Naive B cell (primary cell): ENCODE results near the gene CAMTA2. TPM values are rescaled to one million over a fixed set of nuclear protein-coding genes. Genes with fewer than 3 reads are reported as not detected.

Experiments
- polyA plus RNA-seq, 6 donors: library from polyadenylated mRNA; unstranded; fragments of 300-500 nt; fragmentation: Illumina TruSeq; gene quantifications; one replicate each; pipeline ENCODE4 v1.2.3, GENCODE V29; 2021; ENCODE audit warnings: low read depth in 6 of 6

The CAMTA2 gene
- polyA plus RNA-seq, 6 donors from 2014 or later, result 3.3 to 16.7 (median 5.2) TPM

Other genes starting within 250 kb of the CAMTA2 start
- gene ZMYND15, start 247.8 kb downstream of the CAMTA2 start, polyA plus RNA-seq, result under 1 TPM in 1 of 6 donors, not detected in 5; 0.40 TPM
- gene CXCL16, start 247.7 kb downstream of the CAMTA2 start, polyA plus RNA-seq, result 10 to 100 TPM; 12.2 to 19.8 (median 18.4) TPM
- gene TM4SF5, start 215.8 kb downstream of the CAMTA2 start, polyA plus RNA-seq, result not detected
- gene VMO1, start 201.3 kb downstream of the CAMTA2 start, polyA plus RNA-seq, result not detected
- not detected for gene GLTPD2, start 198.7 kb downstream of the CAMTA2 start, polyA plus RNA-seq
- gene PSMB6, start 191.5 kb downstream of the CAMTA2 start, polyA plus RNA-seq, result 100 to 1,000 TPM; 237 to 479 (median 273) TPM
- gene PLD2, start 180.5 kb downstream of the CAMTA2 start, polyA plus RNA-seq, result 1 to 10 TPM in 5 of 6 donors, under 1 TPM in 1; 0.54 to 4.6 (median 3.7) TPM
- gene MINK1, start 154.3 kb downstream of the CAMTA2 start, polyA plus RNA-seq, result 10 to 100 TPM in 1 of 6 donors, 1 to 10 TPM in 5; 1.1 to 13.6 (median 6.6) TPM
- gene C17orf107, start 88.1 kb downstream of the CAMTA2 start, polyA plus RNA-seq, result 1 to 10 TPM in 5 of 6 donors, not detected in 1; 1.6 to 2.6 (median 2.1) TPM
- gene CHRNE, start 84.6 kb downstream of the CAMTA2 start, polyA plus RNA-seq, result under 1 TPM in 5 of 6 donors, not detected in 1; 0.18 to 0.59 (median 0.37) TPM
- gene GP1BA, start 55.4 kb downstream of the CAMTA2 start, polyA plus RNA-seq, result under 1 TPM in 4 of 6 donors, not detected in 2; 0.42 to 1.00 (median 0.56) TPM
- gene SLC25A11, start 47.6 kb downstream of the CAMTA2 start, polyA plus RNA-seq, result 10 to 100 TPM; 61.0 to 89.1 (median 71.4) TPM
- 10 to 100 TPM; 19.9 to 25.8 (median 22.7) TPM for gene RNF167, start 47.4 kb downstream of the CAMTA2 start, polyA plus RNA-seq
- 1,000 to 10,000 TPM; 1,151 to 1,601 (median 1,370) TPM for gene PFN1, start 39.1 kb downstream of the CAMTA2 start, polyA plus RNA-seq
- gene ENO3, start 36.6 kb downstream of the CAMTA2 start, polyA plus RNA-seq, result 1 to 10 TPM in 4 of 6 donors, under 1 TPM in 1, not detected in 1; 0.79 to 3.2 (median 1.2) TPM
- gene SPAG7, start 19.9 kb downstream of the CAMTA2 start, polyA plus RNA-seq, result 100 to 1,000 TPM in 3 of 6 donors, 10 to 100 TPM in 3; 92.4 to 171 (median 104) TPM
- under 1 TPM in 3 of 6 donors, not detected in 3; 0.40 to 0.98 (median 0.41) TPM for gene INCA1, start 9.8 kb upstream of the CAMTA2 start, polyA plus RNA-seq
- 1 to 10 TPM in 3 of 6 donors, under 1 TPM in 2, not detected in 1; 0.16 to 3.6 (median 2.0) TPM for gene KIF1C, start 10.3 kb upstream of the CAMTA2 start, polyA plus RNA-seq
- not detected for gene SLC52A1, start 47.8 kb upstream of the CAMTA2 start, polyA plus RNA-seq
- 1 to 10 TPM; 1.7 to 4.1 (median 3.6) TPM for gene ZFP3, start 90.8 kb upstream of the CAMTA2 start, polyA plus RNA-seq
- 10 to 100 TPM in 3 of 6 donors, 1 to 10 TPM in 3; 6.3 to 25.3 (median 10.1) TPM for gene ZNF232, start 124.2 kb upstream of the CAMTA2 start, polyA plus RNA-seq
- gene USP6, start 128.4 kb upstream of the CAMTA2 start, polyA plus RNA-seq, result under 1 TPM; 0.06 to 0.37 (median 0.12) TPM
- 1 to 10 TPM in 5 of 6 donors, under 1 TPM in 1; 0.82 to 4.8 (median 4.0) TPM for gene ZNF594, start 204.2 kb upstream of the CAMTA2 start, polyA plus RNA-seq
- gene SCIMP, start 247.2 kb upstream of the CAMTA2 start, polyA plus RNA-seq, result 100 to 1,000 TPM in 3 of 6 donors, 10 to 100 TPM in 3; 80.4 to 181 (median 103) TPM